Chondrocyte (in vitro differentiated cells): ENCODE measurements around the gene SLC4A4. TPM values are rescaled to one million over a fixed set of nuclear protein-coding genes. Genes with fewer than 3 reads are reported as not detected.

ENCODE experiments used
- DNase-seq: peaks from one replicate; pipeline ENCODE4 v3.0.0; 2021; ENCODE audit warnings: mixed read lengths, low spot score
- H3K27ac Mint-ChIP-seq: one replicate; pipeline ENCODE4 v1.8.0; 2021; ENCODE audit warnings: mild to moderate bottlenecking, moderate library complexity, mixed read lengths; ENCODE audit not compliant: unreplicated experiment
- H3K27me3 Mint-ChIP-seq: 2 replicates; pipeline ENCODE4 v1.8.0; 2021; ENCODE audit warnings: low read depth, mixed read lengths
- H3K36me3 Mint-ChIP-seq: 2 replicates; pipeline ENCODE4 v1.8.0; 2021; ENCODE audit warnings: low read depth, mixed read lengths
- H3K4me1 Mint-ChIP-seq: 2 replicates; pipeline ENCODE4 v1.8.0; 2021; ENCODE audit warnings: low read depth, mild to moderate bottlenecking, mixed read lengths
- H3K4me3 Mint-ChIP-seq: one replicate; pipeline ENCODE4 v1.8.0; 2021; ENCODE audit warnings: mild to moderate bottlenecking, moderate library complexity, mixed read lengths; ENCODE audit not compliant: unreplicated experiment
- H3K9me3 Mint-ChIP-seq: 2 replicates; pipeline ENCODE4 v1.8.0; 2021; ENCODE audit warnings: low read depth, mixed read lengths
- total RNA-seq: library from RNA; stranded (reverse); gene quantifications from 3 replicates; pipeline ENCODE4 v1.2.1, GENCODE V29; 2021
- TF ChIP-seq, protein P1 (sequence below): fragments of 200-600 bp; sonication (generic); IDR thresholded peaks from 2 replicates; pipeline ENCODE4 v1.5.0; 2021; ENCODE audit warnings: antibody characterized with exemption, mild to moderate bottlenecking, moderate library complexity

Gene SLC4A4
- total RNA-seq, 1 donor from 2014 or later = 12.8 TPM

DNA sequence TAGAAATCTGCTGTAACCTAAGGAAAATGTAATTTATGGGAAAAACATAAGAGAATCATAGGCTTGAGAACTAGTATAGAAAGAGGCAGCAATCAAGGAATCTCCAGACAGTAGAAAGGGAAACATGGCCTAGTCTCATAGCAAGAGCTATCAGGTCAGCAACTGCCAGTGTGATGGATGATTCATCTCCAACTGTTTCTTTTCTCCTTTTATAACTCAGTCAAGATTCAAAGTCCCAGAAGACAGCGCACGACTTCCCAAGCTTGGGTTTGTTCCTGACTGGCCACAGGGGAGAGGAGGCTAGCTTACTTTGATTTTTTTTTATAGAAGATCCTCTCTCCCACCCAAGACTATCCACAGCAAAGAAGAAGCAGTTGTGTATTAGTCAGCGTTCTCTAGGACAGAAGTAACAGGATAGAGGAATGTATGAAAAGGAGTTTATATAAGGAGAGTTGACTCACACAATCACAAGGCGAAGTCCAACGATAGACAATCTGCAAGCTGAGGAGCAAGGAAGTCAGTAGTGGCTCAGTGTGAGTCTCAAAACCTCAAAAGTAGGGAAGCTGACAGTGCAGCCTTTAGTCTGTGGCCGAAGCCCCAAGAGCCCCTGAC lies 263.6 kb downstream of the SLC4A4 start:
- H3K27ac Mint-ChIP-seq = peak overlapping the region; percentile 93

DNA sequence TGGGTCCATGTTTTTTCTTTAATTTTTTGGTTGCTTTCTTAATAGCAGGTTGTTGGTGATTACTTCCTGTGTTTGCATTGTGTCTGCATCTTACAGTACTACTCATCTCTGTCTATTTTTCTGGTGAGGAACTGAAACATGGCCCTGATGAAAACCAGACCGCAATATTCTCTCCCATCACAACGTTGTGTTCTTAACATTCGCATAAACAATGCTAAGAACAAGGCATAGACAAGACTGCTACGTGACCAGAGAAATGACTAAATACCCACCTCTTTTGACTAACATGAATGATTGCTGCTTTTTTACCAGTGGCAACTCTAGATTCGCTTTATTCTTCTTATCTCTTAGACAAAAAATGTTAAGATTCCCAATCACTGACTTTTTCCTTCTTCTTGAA lies 266.0 kb downstream of the SLC4A4 start:
- H3K4me3 Mint-ChIP-seq = no peak overlapping the region

More for the DNA sequence above, 263.6 kb downstream of the SLC4A4 start:
- Mint-ChIP-seq H3K36me3 (peaks cover 2% of the 10 kb centered on the region), H3K4me1 (peaks cover 43% of the 10 kb centered on the region), H3K27me3 (no peaks in the 10 kb centered on the region), H3K9me3 (peaks cover 4% of the 10 kb centered on the region), H3K4me3 (peak overlapping the region; percentile 56)
- TF ChIP-seq, protein P1, sequence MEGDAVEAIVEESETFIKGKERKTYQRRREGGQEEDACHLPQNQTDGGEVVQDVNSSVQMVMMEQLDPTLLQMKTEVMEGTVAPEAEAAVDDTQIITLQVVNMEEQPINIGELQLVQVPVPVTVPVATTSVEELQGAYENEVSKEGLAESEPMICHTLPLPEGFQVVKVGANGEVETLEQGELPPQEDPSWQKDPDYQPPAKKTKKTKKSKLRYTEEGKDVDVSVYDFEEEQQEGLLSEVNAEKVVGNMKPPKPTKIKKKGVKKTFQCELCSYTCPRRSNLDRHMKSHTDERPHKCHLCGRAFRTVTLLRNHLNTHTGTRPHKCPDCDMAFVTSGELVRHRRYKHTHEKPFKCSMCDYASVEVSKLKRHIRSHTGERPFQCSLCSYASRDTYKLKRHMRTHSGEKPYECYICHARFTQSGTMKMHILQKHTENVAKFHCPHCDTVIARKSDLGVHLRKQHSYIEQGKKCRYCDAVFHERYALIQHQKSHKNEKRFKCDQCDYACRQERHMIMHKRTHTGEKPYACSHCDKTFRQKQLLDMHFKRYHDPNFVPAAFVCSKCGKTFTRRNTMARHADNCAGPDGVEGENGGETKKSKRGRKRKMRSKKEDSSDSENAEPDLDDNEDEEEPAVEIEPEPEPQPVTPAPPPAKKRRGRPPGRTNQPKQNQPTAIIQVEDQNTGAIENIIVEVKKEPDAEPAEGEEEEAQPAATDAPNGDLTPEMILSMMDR = no peak
- DNase-seq = no peak

DNA sequence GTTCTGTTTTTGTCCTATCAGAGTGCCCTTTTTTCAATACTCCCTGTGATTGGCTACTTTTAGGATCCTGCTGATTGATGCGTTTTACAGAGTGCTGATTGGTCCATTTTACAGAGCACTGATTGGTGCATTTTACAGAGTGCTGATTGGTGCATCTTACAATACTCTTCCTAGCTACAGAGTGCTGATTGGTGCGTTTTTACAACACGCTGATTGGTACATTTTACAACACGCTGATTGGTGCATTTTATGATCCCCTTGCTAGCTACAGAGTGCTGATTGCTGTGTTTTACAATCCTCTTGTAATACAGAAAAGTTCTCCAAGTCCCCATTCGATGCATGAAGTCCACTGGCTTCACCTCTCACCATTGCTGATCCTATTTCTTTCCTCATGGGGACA lies 268.3 kb downstream of the SLC4A4 start:
- peaks cover 69% of the 10 kb centered on the region for H3K4me1 Mint-ChIP-seq
- peaks cover 7% of the 10 kb centered on the region for H3K9me3 Mint-ChIP-seq
- no peak for DNase-seq
- H3K36me3 Mint-ChIP-seq = peaks cover 6% of the 10 kb centered on the region
- no peaks in the 10 kb centered on the region for H3K27me3 Mint-ChIP-seq
- no peak overlapping the region for H3K4me3 Mint-ChIP-seq
- TF ChIP-seq, protein P1 = no peak
- peak overlapping the region; percentile 43 for H3K27ac Mint-ChIP-seq

More for the DNA sequence above, 266.0 kb downstream of the SLC4A4 start:
- TF ChIP-seq, protein P1 = no peak
- Mint-ChIP-seq H3K4me1 (peaks cover 67% of the 10 kb centered on the region), H3K27me3 (no peaks in the 10 kb centered on the region), H3K36me3 (peaks cover 6% of the 10 kb centered on the region), H3K27ac (peak overlapping the region; percentile 18), H3K9me3 (peaks cover 7% of the 10 kb centered on the region)
- no peak for DNase-seq

DNA sequence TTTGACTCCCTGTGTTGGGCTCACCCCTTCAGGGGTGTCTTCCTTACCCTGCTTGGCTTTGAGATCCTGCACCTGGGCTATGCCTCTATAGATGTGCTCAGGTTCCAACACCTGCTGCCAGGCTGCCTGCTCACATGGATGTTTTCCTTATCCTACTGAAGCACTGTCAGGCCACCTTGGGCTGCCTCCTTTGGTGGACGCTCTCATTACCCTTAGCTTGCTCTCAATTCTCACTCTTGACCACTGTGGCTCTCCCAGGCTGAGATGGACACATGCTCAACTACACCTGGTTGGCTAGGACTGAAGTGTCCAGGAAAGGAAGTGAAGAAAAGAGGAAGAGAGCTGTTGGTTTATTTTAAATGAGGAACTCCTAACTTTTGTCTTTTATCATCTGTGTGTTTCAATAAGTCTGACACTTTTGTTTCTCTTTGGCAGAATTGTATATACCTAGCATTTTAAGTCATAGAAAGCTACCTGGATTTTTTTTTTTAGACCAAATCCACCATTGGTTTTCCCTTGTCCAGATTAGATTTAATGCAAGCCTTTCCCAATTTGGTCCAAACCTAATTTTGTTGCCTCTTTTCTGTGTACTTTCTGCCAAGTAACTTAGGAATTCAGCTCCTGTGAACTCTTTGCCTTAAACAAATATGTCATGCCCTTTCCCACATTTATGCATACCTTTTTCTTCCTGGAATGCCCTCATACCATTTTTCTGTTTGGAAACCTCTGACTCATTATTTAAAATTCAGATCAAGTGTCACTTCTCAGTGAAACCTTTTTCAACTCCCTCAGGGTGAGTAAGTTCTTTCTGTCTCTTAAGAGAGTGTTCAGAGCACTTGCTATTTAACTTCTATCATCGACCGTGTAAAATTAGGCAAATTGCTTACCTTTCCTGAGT lies 269.2 kb downstream of the SLC4A4 start:
- no peak for DNase-seq
- H3K9me3 Mint-ChIP-seq = peaks cover 7% of the 10 kb centered on the region
- peaks cover 63% of the 10 kb centered on the region for H3K4me1 Mint-ChIP-seq
- H3K27ac Mint-ChIP-seq = peak overlapping the region; percentile 43
- TF ChIP-seq, protein P1 = no peak
- H3K4me3 Mint-ChIP-seq = no peak overlapping the region
- H3K27me3 Mint-ChIP-seq = no peaks in the 10 kb centered on the region
- H3K36me3 Mint-ChIP-seq = peaks cover 6% of the 10 kb centered on the region

DNA sequence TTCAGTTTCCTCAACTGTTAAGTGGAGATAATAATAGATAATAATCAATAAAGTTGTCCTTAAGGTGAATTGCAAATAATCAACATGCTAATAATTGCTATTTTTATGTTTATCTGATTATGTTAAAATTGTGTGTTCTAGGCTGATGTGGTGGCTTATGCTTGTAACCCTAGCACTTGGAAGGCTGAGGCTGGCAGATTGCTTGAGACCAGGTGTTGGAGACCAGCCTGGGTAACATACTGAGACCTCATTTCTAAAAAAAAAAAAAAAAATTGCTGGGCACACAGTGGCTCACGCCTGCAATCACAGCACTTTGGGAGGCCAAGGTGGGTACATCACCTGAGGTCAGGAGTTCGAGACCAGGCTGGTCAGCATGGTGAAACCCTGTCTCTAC lies 269.9 kb downstream of the SLC4A4 start:
- no peak for DNase-seq
- TF ChIP-seq, protein P1 = no peak
- Mint-ChIP-seq H3K4me1 (peaks cover 59% of the 10 kb centered on the region), H3K4me3 (peak overlapping the region; percentile 1), H3K27me3 (no peaks in the 10 kb centered on the region), H3K9me3 (peaks cover 7% of the 10 kb centered on the region), H3K27ac (peak overlapping the region; percentile 43), H3K36me3 (peaks cover 6% of the 10 kb centered on the region)
